Heart right ventricle (tissue), 16 donors: ENCODE results near the gene SSNA1. TPM values are rescaled to one million over a fixed set of nuclear protein-coding genes. Genes with fewer than 3 reads are reported as not detected.

Experiments used
- ATAC-seq, 8 donors: fragments of 200-7000 bp; cut with Tn5 transposase; one replicate each; pipeline ENCODE4 v1.9.1; 2020; ENCODE audit warnings: mild to moderate bottlenecking in 8 of 8, moderate library complexity in 8 of 8, moderate number of reproducible peaks in 1 of 8
- DNase-seq, 2 donors: peaks; one replicate each; pipeline ENCODE4 v3.0.0-alpha.2; 2020
- H3K27ac ChIP-seq, 10 donors: fragments of 200-600 bp; sonication (generic) in 2 of 10; one replicate each; pipeline versions ENCODE4 v1.5.0 to v1.8.0; 2020 to 2022; ENCODE audit warnings: mild to moderate bottlenecking in 3 of 10
- H3K27me3 ChIP-seq, 7 donors: fragments of 200-600 bp; one replicate each; pipeline ENCODE4 v1.8.0; 2021 to 2022; ENCODE audit warnings: mild to moderate bottlenecking in 2 of 7
- H3K36me3 ChIP-seq, 9 donors: fragments of 200-600 bp; sonication (generic) in 1 of 9; one replicate each; pipeline versions ENCODE4 v1.5.0 to v1.8.0; 2020 to 2022; ENCODE audit warnings: mild to moderate bottlenecking in 2 of 9
- H3K4me1 ChIP-seq, 9 donors: fragments of 200-600 bp; sonication (generic) in 1 of 9; one replicate each; pipeline versions ENCODE4 v1.5.0 to v1.8.0; 2020 to 2022; ENCODE audit warnings: mild to moderate bottlenecking in 4 of 9
- H3K4me3 ChIP-seq, 10 donors: fragments of 200-600 bp; sonication (generic) in 2 of 10; one replicate each; pipeline versions ENCODE4 v1.5.0 to v1.8.0; 2020 to 2022; ENCODE audit warnings: mild to moderate bottlenecking in 7 of 10, moderate library complexity in 2 of 10
- H3K9me3 ChIP-seq, 11 donors: fragments of 200-600 bp in 10 of 11; sonication (generic) in 2 of 11; one replicate each; pipeline versions ENCODE4 v1.5.0 to v1.8.0; 2013 to 2022; ENCODE audit warnings: mild to moderate bottlenecking in 2 of 11, control low read depth in 1 of 11, moderate library complexity in 1 of 11
- CTCF ChIP-seq, 9 donors: fragments of 200-600 bp; sonication (generic) in 2 of 9; IDR thresholded peaks; one replicate each; pipeline versions ENCODE4 v1.5.0 to v1.8.0; 2021 to 2022; ENCODE audit warnings: antibody characterized with exemption in 9 of 9, mild to moderate bottlenecking in 5 of 9, moderate library complexity in 1 of 9
- WGBS, 2 donors: extraction: QIAGEN DNeasy Blood & Tissue Kit; methylation state at CpG; one replicate each; pipeline ENCODE4 v1.1.7; 2013; ENCODE audit warnings: inconsistent platforms in 1 of 2; 5-methylcytosine and 5-hydroxymethylcytosine counted together
- intact Hi-C, 10 donors: fragments of 100-400 bp; cut with DNase I; formaldehyde crosslinking; loops; one replicate each; pipeline versions ENCODE4 v1.11.1 to v1.14.2; 2022
- polyA plus RNA-seq, 2 donors: library from polyadenylated mRNA; stranded (reverse); fragments of 200-250 nt; gene quantifications; one replicate each; pipeline ENCODE4 v1.2.3, GENCODE V29; 2013
- total RNA-seq, 10 donors: library from RNA; stranded (reverse); fragmentation: NEBNext Ultra II Directional in 3 of 10; extraction: Animal tissue kit (Norgen Biotek cat#: 25700) in 3 of 10; gene quantifications; one replicate each; pipeline versions ENCODE4 v1.2.1 to v1.2.4, GENCODE V29; 2021 to 2023
- donor health status: Arrhythmogenic right ventricular cardiomyopathy.
- donor health status: ischemic (EF 13 %, LVEDD 7.1; RV severe dilation, severe dysfunction).
- donor health status: healthy with polysubstance abuse.
- donor health status: DM: no; HTN: yes; CAD: no.
- donor health status: DM: no; HTN: no; CAD: no.
- donor health status: ischemic (EF 25% LVEDD 6.9; RV normal size, moderate dysfunction).
- donor health status: ischemic (EF 25% LVEDD 5.7; RV mildly dilated, moderate dysfunction).
- donor health status: healthy.
- donor health status: DM: yes; HTN: yes; CAD: no.
- donor health status: Ischemic cardiomyopathy.
- donor health status: ischemic (EF 35%, LVEDD 5.7; RV mildly dilated, moderate dysfunction).
- donor health status: nonischemic (EF 11% LVEDD 7.7; RV severe dilation, severe dysfunction).
- donor health status: DM: yes; HTN: yes; CAD: no.
- donor health status: PGD.
- donor health status: ischemic (EF 29% LVEDD 5.4; RV normal size, mild dysfunction).
- donor health status: nonischemic (EF 23%, LVEDD 6.1; RV moderate dilation, normal function).

SSNA1 gene
- total and polyA plus RNA-seq, 12 donors = 47.3 to 168 (median 57.6) TPM

- H3K9me3 ChIP-seq = no peaks in the 10 kb centered on the region
- intact Hi-C loops = no loop called here
- DNase-seq (no peak), ATAC-seq (no peak)
- H3K4me1 ChIP-seq = no peaks in the 10 kb centered on the region
- no peak for TF ChIP-seq CTCF (IDR thresholded peaks at IDR 0.05)
- no peak overlapping the region for H3K4me3 ChIP-seq
- H3K36me3 ChIP-seq = no peaks in the 10 kb centered on the region
- H3K27ac ChIP-seq = no peak overlapping the region
- 58 to 59% methylated on average over 20 of the region's 20 CpGs for WGBS, 2 donors
- H3K27me3 ChIP-seq = peaks cover 0 to 57% (median 33%) of the 10 kb centered on the region in 7 donors
Measured at GRCh38 chr9:137149942-137150616, 38.4 kb upstream of the SSNA1 start.

- no peak for TF ChIP-seq CTCF (IDR thresholded peaks at IDR 0.05)
- intact Hi-C loops = no loop called here
- H3K27ac ChIP-seq = no peak overlapping the region
- DNase-seq (no peak), ATAC-seq (peak in 2 of 8 donors; percentile 13 to 25)
- H3K27me3 ChIP-seq = peaks cover 5 to 61% (median 37%) of the 10 kb centered on the region in 7 donors
- no peaks in the 10 kb centered on the region for H3K9me3 ChIP-seq
- H3K4me3 ChIP-seq = no peak overlapping the region
- H3K4me1 ChIP-seq = no peaks in the 10 kb centered on the region
- no peaks in the 10 kb centered on the region for H3K36me3 ChIP-seq
- WGBS, 2 donors = 36 to 41% methylated on average over 34 of the region's 34 CpGs
Measured at GRCh38 chr9:137150617-137151457, 37.6 kb upstream of the SSNA1 start.

GRCh38 chr9:137152844-137153405 is 35.6 kb upstream of the SSNA1 start:
- WGBS, 2 donors = 89 to 93% methylated on average over 7 of the region's 7 CpGs
- intact Hi-C loops = no loop called here
- no peak for TF ChIP-seq CTCF (IDR thresholded peaks at IDR 0.05)
- H3K9me3 ChIP-seq = no peaks in the 10 kb centered on the region
- no peak overlapping the region for H3K4me3 ChIP-seq
- H3K27ac ChIP-seq = no peak overlapping the region
- H3K27me3 ChIP-seq = peaks cover 7 to 63% (median 44%) of the 10 kb centered on the region in 7 donors
- DNase-seq (no peak), ATAC-seq (no peak)
- H3K4me1 ChIP-seq = peaks cover 0 to 10% (median 6%) of the 10 kb centered on the region in 9 donors
- H3K36me3 ChIP-seq = no peaks in the 10 kb centered on the region

- Histone ChIP-seq H3K36me3 (no peaks in the 10 kb centered on the region), H3K4me3 (peak overlapping the region in 5 of 10 donors; percentile 1 to 28 (median 17)), H3K27me3 (peaks cover 26 to 81% (median 72%) of the 10 kb centered on the region in 7 donors), H3K27ac (no peak overlapping the region), H3K9me3 (no peaks in the 10 kb centered on the region), H3K4me1 (peaks cover 0 to 12% (median 8%) of the 10 kb centered on the region in 9 donors)
- TF ChIP-seq CTCF (IDR thresholded peaks at IDR 0.05) = no peak
- DNase-seq = no peak
- intact Hi-C loops = no loop called here
- 3% methylated on average over 63 to 65 of the region's 65 CpGs for WGBS, 2 donors
- peak; percentile 42 to 77 (median 64) for ATAC-seq
Measured at GRCh38 chr9:137156567-137157375, 31.7 kb upstream of the SSNA1 start.
